ENCODE results near the gene PRELP.

Gene PRELP

DNA sequence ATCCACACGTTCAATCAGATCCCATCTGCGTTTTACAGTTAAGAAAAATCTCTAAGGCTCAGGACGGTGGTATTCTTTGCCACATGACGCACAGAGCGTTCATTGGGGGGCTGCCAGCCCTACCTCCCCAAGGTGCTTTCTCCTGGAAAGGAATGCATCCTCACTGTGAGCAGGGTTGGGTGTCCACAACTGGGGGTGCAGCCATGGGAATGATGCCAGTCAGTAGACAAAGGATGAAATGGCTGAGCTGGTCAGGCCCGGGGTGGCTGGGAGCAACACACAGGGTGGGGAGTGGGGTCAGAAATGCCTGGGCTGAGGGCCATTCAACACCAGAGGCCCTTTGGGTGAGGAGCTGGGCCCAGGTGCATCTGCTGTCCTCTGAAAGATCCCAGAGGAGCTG is 44.3 kb downstream of the PRELP start:
- Histone ChIP-seq H3K4me3 (ENCODE audit: insufficient read depth, low read depth, low read length, poor library complexity, severe bottlenecking) (no peak overlapping the region), H3K27me3 (replicated peaks; ENCODE audit: control insufficient read depth, insufficient read depth, low read length, poor library complexity, severe bottlenecking) (no peaks in the 10 kb centered on the region), H3K9me3 (ENCODE audit: control insufficient read depth, low read length) (no peaks in the 10 kb centered on the region), H3K4me1 (ENCODE audit: control insufficient read depth, insufficient read depth, low read length, poor library complexity, severe bottlenecking) (no peaks in the 10 kb centered on the region), H3K27ac (ENCODE audit: insufficient read depth, low read length, poor library complexity, severe bottlenecking) (no peak overlapping the region), H3K36me3 (ENCODE audit: control insufficient read depth, insufficient read depth, low read length) (no peaks in the 10 kb centered on the region)
- DNase-seq, result no peak

- H3K27me3 ChIP-seq (replicated peaks; ENCODE audit: control insufficient read depth, insufficient read depth, low read length, poor library complexity, severe bottlenecking), result no peaks in the 10 kb centered on the region
- H3K36me3 ChIP-seq (ENCODE audit: control insufficient read depth, insufficient read depth, low read length), result no peaks in the 10 kb centered on the region
- no peaks in the 10 kb centered on the region for H3K4me1 ChIP-seq (ENCODE audit: control insufficient read depth, insufficient read depth, low read length, poor library complexity, severe bottlenecking)
- no peak overlapping the region for H3K27ac ChIP-seq (ENCODE audit: insufficient read depth, low read length, poor library complexity, severe bottlenecking)
- DNase-seq, result no peak
- no peak overlapping the region for H3K4me3 ChIP-seq (ENCODE audit: insufficient read depth, low read depth, low read length, poor library complexity, severe bottlenecking)
- H3K9me3 ChIP-seq (ENCODE audit: control insufficient read depth, low read length), result no peaks in the 10 kb centered on the region
These were observed 44.7 kb downstream of the PRELP start for GRCh38 chr1:203520315-203520714.

GRCh38 chr1:203521074-203521794 is 45.6 kb downstream of the PRELP start:
- Histone ChIP-seq H3K4me3 (ENCODE audit: insufficient read depth, low read depth, low read length, poor library complexity, severe bottlenecking) (no peak overlapping the region), H3K36me3 (ENCODE audit: control insufficient read depth, insufficient read depth, low read length) (no peaks in the 10 kb centered on the region), H3K27me3 (replicated peaks; ENCODE audit: control insufficient read depth, insufficient read depth, low read length, poor library complexity, severe bottlenecking) (no peaks in the 10 kb centered on the region), H3K27ac (ENCODE audit: insufficient read depth, low read length, poor library complexity, severe bottlenecking) (no peak overlapping the region), H3K9me3 (ENCODE audit: control insufficient read depth, low read length) (no peaks in the 10 kb centered on the region), H3K4me1 (ENCODE audit: control insufficient read depth, insufficient read depth, low read length, poor library complexity, severe bottlenecking) (no peaks in the 10 kb centered on the region)
- no peak for DNase-seq

DNA sequence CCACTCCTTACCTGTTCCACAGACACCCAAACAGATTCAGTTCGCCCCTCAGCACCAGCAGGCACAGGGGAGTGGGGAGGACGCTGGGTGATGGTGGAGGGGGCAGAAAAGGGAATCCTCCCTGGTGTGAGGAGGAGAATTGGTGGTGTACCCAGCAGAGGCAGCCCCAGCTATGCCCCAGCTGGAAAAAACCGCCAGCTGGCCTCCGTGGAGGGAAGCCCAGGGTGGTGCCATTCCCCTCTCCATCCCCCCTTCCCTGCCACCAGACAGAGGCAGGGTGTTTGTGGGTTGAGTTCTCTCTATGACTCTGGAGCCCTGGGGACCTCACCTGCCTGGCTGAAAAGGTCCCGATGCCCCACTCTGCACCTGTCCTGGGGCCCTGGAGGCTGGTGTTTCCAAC is 46.2 kb downstream of the PRELP start:
- H3K4me3 ChIP-seq (ENCODE audit: insufficient read depth, low read depth, low read length, poor library complexity, severe bottlenecking), result no peak overlapping the region
- no peak for DNase-seq
- H3K9me3 ChIP-seq (ENCODE audit: control insufficient read depth, low read length), result no peaks in the 10 kb centered on the region
- H3K27ac ChIP-seq (ENCODE audit: insufficient read depth, low read length, poor library complexity, severe bottlenecking), result no peak overlapping the region
- H3K36me3 ChIP-seq (ENCODE audit: control insufficient read depth, insufficient read depth, low read length), result no peaks in the 10 kb centered on the region
- H3K4me1 ChIP-seq (ENCODE audit: control insufficient read depth, insufficient read depth, low read length, poor library complexity, severe bottlenecking), result no peaks in the 10 kb centered on the region
- H3K27me3 ChIP-seq (replicated peaks; ENCODE audit: control insufficient read depth, insufficient read depth, low read length, poor library complexity, severe bottlenecking), result no peaks in the 10 kb centered on the region

DNA sequence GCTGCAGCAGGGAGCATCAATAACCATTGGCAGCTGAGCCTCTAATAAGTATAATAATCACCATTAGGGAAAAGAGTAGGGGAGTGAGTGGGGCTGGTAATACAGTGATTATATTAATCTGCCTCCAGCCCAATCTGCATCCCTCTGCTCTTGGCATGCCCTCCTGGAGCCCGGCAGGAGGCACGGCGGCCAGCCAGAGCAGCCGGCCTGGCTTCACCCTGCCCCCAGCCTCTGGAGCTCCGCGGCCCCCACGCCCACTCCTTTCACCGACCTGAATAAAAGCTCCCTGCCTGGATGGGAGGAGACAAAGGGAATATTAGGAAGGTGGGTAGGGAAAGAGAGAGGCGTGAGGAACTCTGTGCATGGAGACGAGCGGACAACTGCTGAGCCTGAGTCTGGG is 46.6 kb downstream of the PRELP start:
- H3K27me3 ChIP-seq (replicated peaks; ENCODE audit: control insufficient read depth, insufficient read depth, low read length, poor library complexity, severe bottlenecking), result no peaks in the 10 kb centered on the region
- DNase-seq, result no peak
- no peak overlapping the region for H3K27ac ChIP-seq (ENCODE audit: insufficient read depth, low read length, poor library complexity, severe bottlenecking)
- H3K4me1 ChIP-seq (ENCODE audit: control insufficient read depth, insufficient read depth, low read length, poor library complexity, severe bottlenecking), result no peaks in the 10 kb centered on the region
- H3K9me3 ChIP-seq (ENCODE audit: control insufficient read depth, low read length), result no peaks in the 10 kb centered on the region
- no peak overlapping the region for H3K4me3 ChIP-seq (ENCODE audit: insufficient read depth, low read depth, low read length, poor library complexity, severe bottlenecking)
- H3K36me3 ChIP-seq (ENCODE audit: control insufficient read depth, insufficient read depth, low read length), result no peaks in the 10 kb centered on the region

- no peak for DNase-seq
- Histone ChIP-seq H3K27ac (ENCODE audit: insufficient read depth, low read length, poor library complexity, severe bottlenecking) (no peak overlapping the region), H3K4me3 (ENCODE audit: insufficient read depth, low read depth, low read length, poor library complexity, severe bottlenecking) (no peak overlapping the region), H3K36me3 (ENCODE audit: control insufficient read depth, insufficient read depth, low read length) (no peaks in the 10 kb centered on the region), H3K4me1 (ENCODE audit: control insufficient read depth, insufficient read depth, low read length, poor library complexity, severe bottlenecking) (no peaks in the 10 kb centered on the region), H3K9me3 (ENCODE audit: control insufficient read depth, low read length) (no peaks in the 10 kb centered on the region), H3K27me3 (replicated peaks; ENCODE audit: control insufficient read depth, insufficient read depth, low read length, poor library complexity, severe bottlenecking) (no peaks in the 10 kb centered on the region)
These were observed 48.1 kb downstream of the PRELP start for GRCh38 chr1:203523667-203524066.

DNA sequence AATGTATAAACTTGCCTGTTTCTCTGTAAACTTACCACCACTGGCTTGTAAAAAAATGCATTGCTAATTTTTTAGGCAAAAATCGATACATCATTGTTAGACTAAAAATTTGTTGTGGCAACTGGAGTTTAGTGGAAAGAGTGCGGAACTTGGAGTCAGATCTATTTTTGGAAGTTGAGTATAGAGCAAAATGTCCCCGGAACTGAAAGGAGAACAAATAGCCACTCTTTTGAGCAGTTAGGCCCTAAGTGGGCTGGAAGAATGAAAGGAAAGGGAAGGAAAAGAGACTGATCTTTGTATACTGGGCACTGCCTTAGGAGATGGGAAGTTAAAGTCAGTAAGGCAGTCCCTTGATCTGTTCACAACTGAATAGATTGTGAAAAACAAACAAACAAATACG is 48.5 kb downstream of the PRELP start:
- H3K27ac ChIP-seq (ENCODE audit: insufficient read depth, low read length, poor library complexity, severe bottlenecking), result no peak overlapping the region
- DNase-seq, result no peak
- H3K4me1 ChIP-seq (ENCODE audit: control insufficient read depth, insufficient read depth, low read length, poor library complexity, severe bottlenecking), result no peaks in the 10 kb centered on the region
- no peaks in the 10 kb centered on the region for H3K9me3 ChIP-seq (ENCODE audit: control insufficient read depth, low read length)
- no peaks in the 10 kb centered on the region for H3K27me3 ChIP-seq (replicated peaks; ENCODE audit: control insufficient read depth, insufficient read depth, low read length, poor library complexity, severe bottlenecking)
- no peak overlapping the region for H3K4me3 ChIP-seq (ENCODE audit: insufficient read depth, low read depth, low read length, poor library complexity, severe bottlenecking)
- H3K36me3 ChIP-seq (ENCODE audit: control insufficient read depth, insufficient read depth, low read length), result no peaks in the 10 kb centered on the region

DNA sequence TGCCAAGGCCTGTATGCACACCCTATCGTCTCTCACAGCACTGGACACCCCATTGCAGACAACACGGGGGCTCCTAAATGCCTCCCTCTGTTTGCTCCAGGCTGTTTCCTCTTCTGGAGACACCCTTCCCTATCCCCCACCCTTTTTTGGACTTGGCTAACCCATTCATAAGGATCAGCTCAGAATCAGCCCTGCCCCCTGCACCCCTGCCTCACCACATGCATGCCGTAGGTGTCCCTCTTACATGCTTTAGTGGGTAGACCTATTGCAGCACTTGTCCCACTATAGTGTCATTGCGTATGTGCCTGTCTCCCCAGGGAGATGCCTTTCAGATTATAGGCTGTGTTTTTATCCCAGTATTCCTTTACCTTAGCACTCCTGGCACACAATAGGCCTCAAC is 49.2 kb downstream of the PRELP start:
- H3K4me1 ChIP-seq (ENCODE audit: control insufficient read depth, insufficient read depth, low read length, poor library complexity, severe bottlenecking), result no peaks in the 10 kb centered on the region
- H3K27me3 ChIP-seq (replicated peaks; ENCODE audit: control insufficient read depth, insufficient read depth, low read length, poor library complexity, severe bottlenecking), result no peaks in the 10 kb centered on the region
- no peaks in the 10 kb centered on the region for H3K9me3 ChIP-seq (ENCODE audit: control insufficient read depth, low read length)
- H3K4me3 ChIP-seq (ENCODE audit: insufficient read depth, low read depth, low read length, poor library complexity, severe bottlenecking), result no peak overlapping the region
- H3K36me3 ChIP-seq (ENCODE audit: control insufficient read depth, insufficient read depth, low read length), result no peaks in the 10 kb centered on the region
- DNase-seq, result no peak
- no peak overlapping the region for H3K27ac ChIP-seq (ENCODE audit: insufficient read depth, low read length, poor library complexity, severe bottlenecking)

GRCh38 chr1:203525685-203526084 is 50.1 kb downstream of the PRELP start:
- Histone ChIP-seq H3K4me1 (ENCODE audit: control insufficient read depth, insufficient read depth, low read length, poor library complexity, severe bottlenecking) (no peaks in the 10 kb centered on the region), H3K27ac (ENCODE audit: insufficient read depth, low read length, poor library complexity, severe bottlenecking) (no peak overlapping the region), H3K36me3 (ENCODE audit: control insufficient read depth, insufficient read depth, low read length) (no peaks in the 10 kb centered on the region), H3K9me3 (ENCODE audit: control insufficient read depth, low read length) (no peaks in the 10 kb centered on the region), H3K27me3 (replicated peaks; ENCODE audit: control insufficient read depth, insufficient read depth, low read length, poor library complexity, severe bottlenecking) (no peaks in the 10 kb centered on the region), H3K4me3 (ENCODE audit: insufficient read depth, low read depth, low read length, poor library complexity, severe bottlenecking) (no peak overlapping the region)
- DNase-seq, result no peak

DNA sequence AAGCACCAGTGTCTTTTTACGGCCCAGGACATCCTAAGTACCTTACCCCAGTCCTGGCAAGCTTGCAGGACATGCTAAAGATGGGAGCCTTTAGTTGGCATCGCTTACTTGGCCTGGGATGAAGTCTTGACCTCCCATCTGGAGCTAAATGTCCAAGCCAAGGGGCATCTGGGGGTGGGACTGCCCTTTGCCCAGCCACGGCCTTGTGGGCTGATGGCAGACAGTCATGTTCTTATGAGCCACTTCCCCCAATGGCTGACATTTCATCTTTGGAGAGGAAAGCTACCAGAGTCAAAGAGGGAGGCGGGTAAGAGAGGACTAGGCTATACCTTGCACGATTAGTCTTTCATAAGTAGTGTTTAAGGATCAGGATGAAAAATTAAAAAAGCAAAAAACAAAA is 50.5 kb downstream of the PRELP start:
- Histone ChIP-seq H3K4me1 (ENCODE audit: control insufficient read depth, insufficient read depth, low read length, poor library complexity, severe bottlenecking) (no peaks in the 10 kb centered on the region), H3K36me3 (ENCODE audit: control insufficient read depth, insufficient read depth, low read length) (no peaks in the 10 kb centered on the region), H3K9me3 (ENCODE audit: control insufficient read depth, low read length) (no peaks in the 10 kb centered on the region), H3K27me3 (replicated peaks; ENCODE audit: control insufficient read depth, insufficient read depth, low read length, poor library complexity, severe bottlenecking) (no peaks in the 10 kb centered on the region), H3K27ac (ENCODE audit: insufficient read depth, low read length, poor library complexity, severe bottlenecking) (no peak overlapping the region), H3K4me3 (ENCODE audit: insufficient read depth, low read depth, low read length, poor library complexity, severe bottlenecking) (no peak overlapping the region)
- DNase-seq, result no peak
